GM06990 (cell line): ENCODE data around the gene SLC9A8.

Experiments
- DNase-seq: peaks from one replicate; pipeline ENCODE4 v3.0.0-alpha.2; 2011; ENCODE audit not compliant: insufficient read length; ENCODE audit errors: extremely low read depth
- H3K27me3 ChIP-seq: replicated peaks from 2 replicates; pipeline ENCODE4 v1.6.0; 2011; ENCODE audit warnings: low read length; ENCODE audit not compliant: control insufficient read depth, insufficient read depth
- H3K36me3 ChIP-seq: 2 replicates; pipeline ENCODE4 v1.5.1; 2011; ENCODE audit warnings: low read length; ENCODE audit not compliant: control insufficient read depth, insufficient read depth
- H3K4me3 ChIP-seq: replicated peaks from 2 replicates; pipeline ENCODE4 v1.5.1; 2011; ENCODE audit warnings: low read depth, mild to moderate bottlenecking, control low read depth, low read length
- TF ChIP-seq, protein P1 (sequence below): IDR thresholded peaks from 2 replicates; pipeline ENCODE4 v1.5.1; 2011; ENCODE audit warnings: low read length, control low read depth, mild to moderate bottlenecking, inconsistent platforms; ENCODE audit not compliant: insufficient read depth, poor library complexity, severe bottlenecking

Gene SLC9A8

DNA sequence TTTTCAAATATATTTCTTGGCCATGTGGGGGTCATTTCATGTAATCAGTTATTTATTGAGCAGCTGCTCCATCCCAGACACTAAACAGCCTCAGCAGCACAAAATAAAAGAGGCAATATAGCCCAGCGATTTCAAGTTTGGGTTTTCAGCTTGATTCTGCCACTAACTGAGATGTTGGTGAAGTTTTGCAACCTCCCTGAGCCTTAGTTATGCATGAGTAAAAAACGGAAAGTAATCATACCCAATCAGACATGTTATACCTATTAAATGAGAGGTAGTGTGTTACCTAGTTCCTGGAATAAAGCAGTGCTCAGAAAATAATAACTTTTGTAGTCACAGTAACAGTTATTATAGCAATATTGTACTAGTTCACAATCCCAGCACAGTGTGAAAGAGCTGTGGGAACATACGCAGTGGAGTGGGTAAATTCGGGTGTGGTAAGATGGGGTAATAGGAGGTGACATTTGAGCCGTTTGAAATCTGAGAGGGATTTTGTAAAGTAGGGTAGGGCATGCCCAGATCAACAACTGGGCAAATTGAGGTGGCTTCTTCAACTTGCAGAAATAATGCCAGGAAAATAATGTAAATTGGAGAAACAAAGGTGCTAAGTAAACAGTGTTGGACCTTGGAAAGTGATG lies 1.5 kb downstream of the SLC9A8 start:
- H3K36me3 ChIP-seq = peaks cover 3% of the 10 kb centered on the region; the same call in 1 of the 2 replicates
- H3K4me3 ChIP-seq = peak overlapping the region; percentile 86
- no peaks in the 10 kb centered on the region for H3K27me3 ChIP-seq
- TF ChIP-seq, protein P1, sequence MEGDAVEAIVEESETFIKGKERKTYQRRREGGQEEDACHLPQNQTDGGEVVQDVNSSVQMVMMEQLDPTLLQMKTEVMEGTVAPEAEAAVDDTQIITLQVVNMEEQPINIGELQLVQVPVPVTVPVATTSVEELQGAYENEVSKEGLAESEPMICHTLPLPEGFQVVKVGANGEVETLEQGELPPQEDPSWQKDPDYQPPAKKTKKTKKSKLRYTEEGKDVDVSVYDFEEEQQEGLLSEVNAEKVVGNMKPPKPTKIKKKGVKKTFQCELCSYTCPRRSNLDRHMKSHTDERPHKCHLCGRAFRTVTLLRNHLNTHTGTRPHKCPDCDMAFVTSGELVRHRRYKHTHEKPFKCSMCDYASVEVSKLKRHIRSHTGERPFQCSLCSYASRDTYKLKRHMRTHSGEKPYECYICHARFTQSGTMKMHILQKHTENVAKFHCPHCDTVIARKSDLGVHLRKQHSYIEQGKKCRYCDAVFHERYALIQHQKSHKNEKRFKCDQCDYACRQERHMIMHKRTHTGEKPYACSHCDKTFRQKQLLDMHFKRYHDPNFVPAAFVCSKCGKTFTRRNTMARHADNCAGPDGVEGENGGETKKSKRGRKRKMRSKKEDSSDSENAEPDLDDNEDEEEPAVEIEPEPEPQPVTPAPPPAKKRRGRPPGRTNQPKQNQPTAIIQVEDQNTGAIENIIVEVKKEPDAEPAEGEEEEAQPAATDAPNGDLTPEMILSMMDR = no peak
- DNase-seq = no peak

DNA sequence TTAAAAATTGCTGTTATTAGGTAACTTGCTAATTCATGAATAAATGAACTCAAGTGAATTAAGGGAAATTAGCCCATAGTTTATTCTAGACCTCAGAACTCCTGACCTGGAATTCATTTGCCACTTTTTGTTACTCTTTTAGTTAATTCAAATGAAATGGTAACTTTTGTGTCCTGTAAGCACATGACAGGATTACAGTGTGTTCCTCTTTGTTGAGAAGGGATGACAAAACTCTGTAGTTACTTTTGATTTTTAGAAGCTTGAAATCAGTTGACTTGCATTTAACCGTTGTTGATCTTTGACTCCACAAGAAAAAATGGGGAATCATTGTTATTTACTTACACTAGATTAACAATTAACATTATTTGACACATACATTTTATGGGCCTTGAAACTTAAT lies 6.2 kb downstream of the SLC9A8 start:
- H3K4me3 ChIP-seq = no peak overlapping the region
- no peak for DNase-seq
- peaks cover 12% of the 10 kb centered on the region for H3K36me3 ChIP-seq
- TF ChIP-seq, protein P1 = no peak
- no peaks in the 10 kb centered on the region for H3K27me3 ChIP-seq

DNA sequence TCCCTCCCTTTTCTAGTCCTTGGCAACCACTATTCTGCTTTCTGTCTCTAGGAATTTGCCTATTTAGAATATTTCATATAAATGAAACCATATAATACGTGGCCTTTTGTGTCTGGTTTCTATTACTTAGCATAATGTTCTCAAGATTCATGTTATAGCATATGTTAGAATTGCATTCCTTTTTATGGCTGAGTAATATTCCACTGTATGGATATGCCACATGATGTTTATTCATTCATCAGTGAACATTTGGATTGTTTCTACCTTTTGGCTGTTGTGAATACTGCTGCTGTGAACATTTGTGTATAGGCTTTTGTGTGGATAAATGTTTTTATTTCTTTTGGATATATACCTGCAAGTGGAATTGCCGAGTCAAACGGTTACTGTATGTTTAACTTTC lies 7.1 kb downstream of the SLC9A8 start:
- no peaks in the 10 kb centered on the region for H3K27me3 ChIP-seq
- DNase-seq = no peak
- TF ChIP-seq, protein P1 = no peak
- H3K36me3 ChIP-seq = peaks cover 12% of the 10 kb centered on the region
- H3K4me3 ChIP-seq = no peak overlapping the region

DNA sequence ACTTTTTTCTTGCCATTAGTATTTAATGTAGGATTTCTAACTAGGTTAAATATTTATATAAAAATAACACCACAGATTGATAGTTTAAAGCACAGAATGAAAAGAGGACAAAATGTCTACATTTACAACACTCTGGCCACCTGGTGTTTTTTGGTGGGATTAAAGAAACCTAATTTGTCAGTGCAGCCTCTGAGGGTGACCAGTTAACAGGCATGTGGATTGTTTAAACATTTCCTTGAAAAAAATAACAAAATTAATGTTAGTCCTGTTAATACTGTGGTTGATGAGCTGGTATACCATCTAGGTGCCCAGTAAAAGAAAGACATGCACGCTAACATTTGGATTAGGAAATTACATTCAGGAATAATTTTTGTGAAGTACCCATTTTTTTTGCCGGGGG lies 8.8 kb downstream of the SLC9A8 start:
- Histone ChIP-seq H3K4me3 (no peak overlapping the region), H3K36me3 (peaks cover 9% of the 10 kb centered on the region), H3K27me3 (no peaks in the 10 kb centered on the region)
- DNase-seq = no peak
- TF ChIP-seq, protein P1 = no peak

DNA sequence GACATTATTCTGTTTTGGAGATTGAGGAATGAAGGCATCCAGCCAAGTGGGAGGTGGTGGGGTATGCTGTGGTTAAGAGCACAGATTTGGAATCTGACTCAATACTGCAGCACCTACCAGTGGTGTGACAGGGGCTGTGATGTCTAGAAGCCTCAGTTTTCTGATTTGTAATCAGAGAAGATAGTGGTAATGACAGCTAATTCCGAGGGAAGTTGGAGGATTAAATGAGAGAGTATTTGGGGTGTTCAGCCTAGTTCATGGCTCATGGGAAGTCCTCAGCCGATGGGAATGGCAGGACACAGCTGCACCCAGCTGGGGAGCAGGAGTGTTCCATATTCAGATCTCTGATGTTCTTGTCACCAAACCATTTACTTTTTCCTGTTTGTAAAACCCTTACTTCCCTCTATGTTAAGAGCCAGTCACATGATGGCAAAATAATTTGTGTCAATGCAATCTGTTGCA lies 9.3 kb downstream of the SLC9A8 start:
- Histone ChIP-seq H3K36me3 (peaks cover 9% of the 10 kb centered on the region), H3K4me3 (no peak overlapping the region), H3K27me3 (no peaks in the 10 kb centered on the region)
- TF ChIP-seq, protein P1 = peak; percentile 46
- DNase-seq = no peak
